ENCODE data around the gene TRIM56.

TRIM56 gene

DNA sequence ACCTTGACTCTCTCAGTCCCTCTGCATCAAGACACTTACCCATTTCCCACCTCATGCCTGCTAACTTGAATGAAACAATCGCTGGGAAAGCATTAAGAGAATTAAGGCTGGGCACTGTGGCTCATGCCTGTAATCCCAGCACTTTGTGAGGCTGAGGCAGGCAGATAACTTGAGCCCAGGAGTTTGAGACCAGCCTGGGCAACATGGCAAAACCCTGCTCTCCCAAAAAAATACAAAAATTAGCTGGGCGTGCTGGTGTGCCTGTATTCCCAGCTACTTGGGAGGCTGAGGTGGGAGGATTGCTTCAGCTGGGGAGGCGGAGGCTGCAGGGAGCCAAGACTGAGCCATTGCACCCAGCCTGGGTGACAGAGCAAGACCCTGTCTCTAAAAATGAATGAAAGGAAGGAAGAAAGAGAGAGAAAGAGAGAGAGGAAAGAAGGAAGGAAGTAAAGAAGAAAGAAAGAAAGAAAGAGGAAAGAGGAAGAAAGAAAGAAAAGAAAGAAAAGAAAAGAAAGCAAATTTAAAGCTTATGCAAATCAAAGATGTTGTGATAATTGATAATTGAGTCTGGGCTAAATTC is 42.3 kb downstream of the TRIM56 start:
- TF ChIP-seq SIN3A (IDR thresholded peaks at IDR 0.05; ENCODE audit: borderline replicate concordance, insufficient read depth, low read length) (no peak), POLR2AphosphoS5 (IDR thresholded peaks at IDR 0.05; ENCODE audit: low read depth, low read length) (no peak), FOXP2 (optimal IDR thresholded peaks at IDR 0.05; ENCODE audit: borderline replicate concordance, extremely low read depth, extremely low read length, insufficient read depth) (no peak), TAF1 (IDR thresholded peaks at IDR 0.05; ENCODE audit: borderline replicate concordance, insufficient read depth, low read length) (no peak)
- TF ChIP-seq, protein P1, sequence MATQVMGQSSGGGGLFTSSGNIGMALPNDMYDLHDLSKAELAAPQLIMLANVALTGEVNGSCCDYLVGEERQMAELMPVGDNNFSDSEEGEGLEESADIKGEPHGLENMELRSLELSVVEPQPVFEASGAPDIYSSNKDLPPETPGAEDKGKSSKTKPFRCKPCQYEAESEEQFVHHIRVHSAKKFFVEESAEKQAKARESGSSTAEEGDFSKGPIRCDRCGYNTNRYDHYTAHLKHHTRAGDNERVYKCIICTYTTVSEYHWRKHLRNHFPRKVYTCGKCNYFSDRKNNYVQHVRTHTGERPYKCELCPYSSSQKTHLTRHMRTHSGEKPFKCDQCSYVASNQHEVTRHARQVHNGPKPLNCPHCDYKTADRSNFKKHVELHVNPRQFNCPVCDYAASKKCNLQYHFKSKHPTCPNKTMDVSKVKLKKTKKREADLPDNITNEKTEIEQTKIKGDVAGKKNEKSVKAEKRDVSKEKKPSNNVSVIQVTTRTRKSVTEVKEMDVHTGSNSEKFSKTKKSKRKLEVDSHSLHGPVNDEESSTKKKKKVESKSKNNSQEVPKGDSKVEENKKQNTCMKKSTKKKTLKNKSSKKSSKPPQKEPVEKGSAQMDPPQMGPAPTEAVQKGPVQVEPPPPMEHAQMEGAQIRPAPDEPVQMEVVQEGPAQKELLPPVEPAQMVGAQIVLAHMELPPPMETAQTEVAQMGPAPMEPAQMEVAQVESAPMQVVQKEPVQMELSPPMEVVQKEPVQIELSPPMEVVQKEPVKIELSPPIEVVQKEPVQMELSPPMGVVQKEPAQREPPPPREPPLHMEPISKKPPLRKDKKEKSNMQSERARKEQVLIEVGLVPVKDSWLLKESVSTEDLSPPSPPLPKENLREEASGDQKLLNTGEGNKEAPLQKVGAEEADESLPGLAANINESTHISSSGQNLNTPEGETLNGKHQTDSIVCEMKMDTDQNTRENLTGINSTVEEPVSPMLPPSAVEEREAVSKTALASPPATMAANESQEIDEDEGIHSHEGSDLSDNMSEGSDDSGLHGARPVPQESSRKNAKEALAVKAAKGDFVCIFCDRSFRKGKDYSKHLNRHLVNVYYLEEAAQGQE (IDR thresholded peaks at IDR 0.05; ENCODE audit: insufficient read depth in 1 of 2, low read depth in 2 of 2, low read length in 2 of 2): no peak

DNA sequence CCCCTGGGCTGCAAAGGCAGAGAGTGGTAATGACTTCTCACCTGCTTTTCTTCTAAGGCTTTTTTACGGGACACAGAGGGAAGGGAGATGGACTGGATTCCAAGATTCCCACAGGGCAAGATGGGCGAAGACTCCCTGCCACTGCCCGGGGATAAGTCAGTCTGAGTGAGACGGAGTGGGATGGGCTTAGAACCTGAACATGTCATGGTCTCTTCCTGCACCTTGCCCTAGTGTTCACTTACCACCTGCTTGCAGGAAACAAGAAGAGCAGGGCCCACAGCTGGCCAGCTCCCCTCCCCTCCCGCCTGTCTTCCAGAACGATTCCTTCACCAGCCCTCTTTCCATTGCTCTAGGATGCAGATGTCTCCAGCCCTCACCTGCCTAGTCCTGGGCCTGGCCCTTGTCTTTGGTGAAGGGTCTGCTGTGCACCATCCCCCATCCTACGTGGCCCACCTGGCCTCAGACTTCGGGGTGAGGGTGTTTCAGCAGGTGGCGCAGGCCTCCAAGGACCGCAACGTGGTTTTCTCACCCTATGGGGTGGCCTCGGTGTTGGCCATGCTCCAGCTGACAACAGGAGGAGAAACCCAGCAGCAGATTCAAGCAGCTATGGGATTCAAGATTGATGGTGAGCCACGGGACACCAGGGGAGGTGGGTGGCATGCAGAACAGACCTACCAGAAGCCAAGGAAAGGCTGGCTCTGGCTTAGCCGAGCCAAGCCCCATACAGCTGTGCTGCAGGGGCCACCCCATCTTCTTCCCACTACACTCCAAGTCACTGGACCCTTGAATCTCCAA is 43.0 kb downstream of the TRIM56 start:
- TF ChIP-seq POLR2AphosphoS5 (IDR thresholded peaks at IDR 0.05; ENCODE audit: low read depth, low read length) (no peak), FOXP2 (optimal IDR thresholded peaks at IDR 0.05; ENCODE audit: borderline replicate concordance, extremely low read depth, extremely low read length, insufficient read depth) (no peak), TAF1 (IDR thresholded peaks at IDR 0.05; ENCODE audit: borderline replicate concordance, insufficient read depth, low read length) (no peak), SIN3A (IDR thresholded peaks at IDR 0.05; ENCODE audit: borderline replicate concordance, insufficient read depth, low read length) (no peak)
- TF ChIP-seq, protein P1 (IDR thresholded peaks at IDR 0.05; ENCODE audit: insufficient read depth in 1 of 2, low read depth in 2 of 2, low read length in 2 of 2): no peak

DNA sequence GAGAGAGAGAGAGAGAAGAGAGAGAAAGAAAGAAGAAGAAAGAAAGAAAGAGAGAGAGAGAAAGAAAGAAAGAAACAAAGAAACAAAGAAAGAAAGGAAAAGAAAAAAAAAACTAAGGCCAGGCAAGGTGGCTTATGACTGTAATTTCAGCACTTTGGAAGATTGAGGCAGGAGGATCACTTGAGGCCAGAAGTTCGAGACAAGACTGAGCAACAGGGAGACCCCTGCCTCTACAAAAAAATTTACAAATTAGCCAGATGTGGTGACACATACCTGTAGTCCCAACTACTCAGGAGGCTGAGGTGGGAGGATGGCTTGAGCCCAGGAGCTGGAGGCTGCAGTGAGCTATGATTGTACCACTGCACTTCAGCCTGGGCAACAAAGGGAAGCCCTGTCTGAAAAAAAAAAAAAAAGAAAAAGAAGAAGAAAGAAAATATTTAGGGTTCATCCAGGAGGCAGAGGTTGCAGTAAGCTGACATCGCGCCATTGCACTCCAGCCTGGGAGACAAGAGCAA is 44.4 kb downstream of the TRIM56 start:
- TF ChIP-seq POLR2AphosphoS5 (IDR thresholded peaks at IDR 0.05; ENCODE audit: low read depth, low read length) (no peak), SIN3A (IDR thresholded peaks at IDR 0.05; ENCODE audit: borderline replicate concordance, insufficient read depth, low read length) (no peak), TAF1 (IDR thresholded peaks at IDR 0.05; ENCODE audit: borderline replicate concordance, insufficient read depth, low read length) (no peak), FOXP2 (optimal IDR thresholded peaks at IDR 0.05; ENCODE audit: borderline replicate concordance, extremely low read depth, extremely low read length, insufficient read depth) (no peak)
- TF ChIP-seq, protein P1 (IDR thresholded peaks at IDR 0.05; ENCODE audit: insufficient read depth in 1 of 2, low read depth in 2 of 2, low read length in 2 of 2): no peak

DNA sequence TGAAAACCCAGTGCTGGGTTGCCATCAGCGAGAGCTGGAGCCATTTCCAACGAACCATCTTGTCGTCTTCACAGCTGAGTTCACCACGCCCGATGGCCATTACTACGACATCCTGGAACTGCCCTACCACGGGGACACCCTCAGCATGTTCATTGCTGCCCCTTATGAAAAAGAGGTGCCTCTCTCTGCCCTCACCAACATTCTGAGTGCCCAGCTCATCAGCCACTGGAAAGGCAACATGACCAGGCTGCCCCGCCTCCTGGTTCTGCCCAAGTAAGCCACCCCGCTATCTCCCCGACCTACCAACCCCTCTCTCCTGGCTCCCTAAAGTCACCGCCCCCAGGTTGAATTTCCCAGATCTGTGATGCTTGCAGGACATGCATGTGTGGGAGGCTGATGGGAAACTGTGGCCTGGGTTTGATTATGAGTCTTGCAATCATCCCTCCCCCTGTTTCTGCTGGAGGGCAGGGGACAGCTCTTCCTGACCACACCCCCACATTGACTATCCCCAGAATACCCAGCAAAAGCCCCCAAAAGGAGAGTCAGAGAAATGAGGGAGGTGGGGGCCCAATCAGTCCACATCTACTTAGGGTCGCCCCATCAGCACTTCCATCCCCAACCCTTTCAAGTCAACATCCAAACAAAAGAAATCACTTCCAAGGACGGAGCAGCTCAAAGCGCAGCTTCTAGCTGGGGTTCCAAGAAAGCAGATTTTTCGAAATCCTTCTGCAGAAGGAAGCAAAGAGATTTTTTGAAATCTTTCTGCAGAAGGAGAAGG is 48.5 kb downstream of the TRIM56 start:
- TF ChIP-seq FOXP2 (optimal IDR thresholded peaks at IDR 0.05; ENCODE audit: borderline replicate concordance, extremely low read depth, extremely low read length, insufficient read depth) (no peak), POLR2AphosphoS5 (IDR thresholded peaks at IDR 0.05; ENCODE audit: low read depth, low read length) (no peak), SIN3A (IDR thresholded peaks at IDR 0.05; ENCODE audit: borderline replicate concordance, insufficient read depth, low read length) (no peak), TAF1 (IDR thresholded peaks at IDR 0.05; ENCODE audit: borderline replicate concordance, insufficient read depth, low read length) (no peak)
- TF ChIP-seq, protein P1 (IDR thresholded peaks at IDR 0.05; ENCODE audit: insufficient read depth in 1 of 2, low read depth in 2 of 2, low read length in 2 of 2): no peak

All from PFSK-1 (cell line).